Effector memory CD4-positive, alpha-beta T cell (primary cell): Measurements from ENCODE around the gene CDH18.

ENCODE experiments used
- DNase-seq, 3 donors: peaks; one replicate each; pipeline ENCODE4 v3.0.0-alpha.2; 2020
- H3K27ac ChIP-seq: 2 replicates; pipeline ENCODE4 v1.7.0; 2013; ENCODE audit warnings: mild to moderate bottlenecking, low read length, moderate library complexity; ENCODE audit not compliant: insufficient read depth, poor library complexity, severe bottlenecking
- H3K27me3 ChIP-seq: replicated peaks from 2 replicates; pipeline ENCODE4 v1.7.0; 2013; ENCODE audit warnings: mild to moderate bottlenecking, low read length; ENCODE audit not compliant: insufficient read depth, control insufficient read depth, poor library complexity, severe bottlenecking
- H3K36me3 ChIP-seq: 2 replicates; pipeline ENCODE4 v1.7.0; 2013; ENCODE audit warnings: mild to moderate bottlenecking, low read length, moderate library complexity; ENCODE audit not compliant: control insufficient read depth, insufficient read depth
- H3K4me1 ChIP-seq: 2 replicates; pipeline ENCODE4 v1.7.0; 2013; ENCODE audit warnings: low read length, mild to moderate bottlenecking; ENCODE audit not compliant: control insufficient read depth, insufficient read depth, poor library complexity, severe bottlenecking
- H3K4me3 ChIP-seq: 2 replicates; pipeline ENCODE4 v1.7.0; 2013; ENCODE audit warnings: low read length, low read depth, mild to moderate bottlenecking; ENCODE audit not compliant: insufficient read depth, poor library complexity, severe bottlenecking
- H3K9me3 ChIP-seq: 2 replicates; pipeline ENCODE4 v1.7.0; 2013; ENCODE audit warnings: mild to moderate bottlenecking, low read length, moderate library complexity; ENCODE audit not compliant: control insufficient read depth

The CDH18 gene

GRCh38 chr5:19904766-19905165, 83.2 kb downstream of the CDH18 start:
- DNase-seq: no peak
- H3K27me3 ChIP-seq: no peaks in the 10 kb centered on the region
- no peak overlapping the region for H3K4me3 ChIP-seq
- no peaks in the 10 kb centered on the region for H3K9me3 ChIP-seq
- no peaks in the 10 kb centered on the region for H3K36me3 ChIP-seq
- H3K27ac ChIP-seq: no peak overlapping the region
- H3K4me1 ChIP-seq: no peaks in the 10 kb centered on the region

GRCh38 chr5:19903611-19904010, 84.4 kb downstream of the CDH18 start:
- Histone ChIP-seq H3K36me3 (no peaks in the 10 kb centered on the region), H3K27me3 (no peaks in the 10 kb centered on the region)
- DNase-seq: no peak

GRCh38 chr5:19902316-19902934, 85.6 kb downstream of the CDH18 start:
- Histone ChIP-seq H3K27me3 (no peaks in the 10 kb centered on the region), H3K27ac (no peak overlapping the region), H3K9me3 (no peaks in the 10 kb centered on the region), H3K4me1 (no peaks in the 10 kb centered on the region), H3K4me3 (no peak overlapping the region), H3K36me3 (no peaks in the 10 kb centered on the region)
- DNase-seq: no peak

More at GRCh38 chr5:19903611-19904010, 84.4 kb downstream of the CDH18 start:
- Histone ChIP-seq H3K27ac (no peak overlapping the region), H3K4me1 (no peaks in the 10 kb centered on the region), H3K9me3 (no peaks in the 10 kb centered on the region), H3K4me3 (no peak overlapping the region)

- no peaks in the 10 kb centered on the region for H3K27me3 ChIP-seq
Measured at GRCh38 chr5:19900269-19900668, 87.7 kb downstream of the CDH18 start.

GRCh38 chr5:19891658-19892057, 96.3 kb downstream of the CDH18 start:
- Histone ChIP-seq H3K4me1 (no peaks in the 10 kb centered on the region), H3K27me3 (no peaks in the 10 kb centered on the region), H3K9me3 (no peaks in the 10 kb centered on the region), H3K27ac (no peak overlapping the region), H3K4me3 (no peak overlapping the region), H3K36me3 (no peaks in the 10 kb centered on the region)
- no peak for DNase-seq

More at GRCh38 chr5:19900269-19900668, 87.7 kb downstream of the CDH18 start:
- no peak overlapping the region for H3K27ac ChIP-seq
- H3K36me3 ChIP-seq: no peaks in the 10 kb centered on the region
- no peaks in the 10 kb centered on the region for H3K4me1 ChIP-seq
- no peak for DNase-seq
- H3K4me3 ChIP-seq: no peak overlapping the region
- H3K9me3 ChIP-seq: no peaks in the 10 kb centered on the region

- Histone ChIP-seq H3K4me1 (no peaks in the 10 kb centered on the region), H3K27ac (no peak overlapping the region), H3K9me3 (no peaks in the 10 kb centered on the region), H3K36me3 (no peaks in the 10 kb centered on the region), H3K4me3 (no peak overlapping the region), H3K27me3 (no peaks in the 10 kb centered on the region)
- DNase-seq: no peak
Measured at GRCh38 chr5:19886123-19886917, 101.7 kb downstream of the CDH18 start.

- Histone ChIP-seq H3K36me3 (no peaks in the 10 kb centered on the region), H3K9me3 (no peaks in the 10 kb centered on the region), H3K4me3 (no peak overlapping the region), H3K27me3 (no peaks in the 10 kb centered on the region), H3K4me1 (no peaks in the 10 kb centered on the region), H3K27ac (no peak overlapping the region)
- no peak for DNase-seq
Measured at GRCh38 chr5:19885040-19885824, 102.8 kb downstream of the CDH18 start.

GRCh38 chr5:19880859-19881436, 107.1 kb downstream of the CDH18 start:
- Histone ChIP-seq H3K4me3 (no peak overlapping the region), H3K27ac (no peak overlapping the region)

GRCh38 chr5:19880458-19880857, 107.5 kb downstream of the CDH18 start:
- H3K4me1 ChIP-seq: no peaks in the 10 kb centered on the region
- H3K27me3 ChIP-seq: no peaks in the 10 kb centered on the region
- H3K36me3 ChIP-seq: no peaks in the 10 kb centered on the region
- peaks cover 3% of the 10 kb centered on the region for H3K9me3 ChIP-seq
- H3K4me3 ChIP-seq: no peak overlapping the region
- no peak for DNase-seq
- H3K27ac ChIP-seq: no peak overlapping the region

More at GRCh38 chr5:19880859-19881436, 107.1 kb downstream of the CDH18 start:
- DNase-seq: no peak
- H3K36me3 ChIP-seq: no peaks in the 10 kb centered on the region
- H3K27me3 ChIP-seq: no peaks in the 10 kb centered on the region
- no peaks in the 10 kb centered on the region for H3K4me1 ChIP-seq
- H3K9me3 ChIP-seq: peaks cover under 1% of the 10 kb centered on the region
